IPS-20b (cell line): ENCODE results near the gene NTN1.

Experiments
- H3K27ac ChIP-seq: one replicate; pipeline ENCODE4 v1.5.1; 2013; ENCODE audit warnings: low read length
- H3K27me3 ChIP-seq: 2 replicates; pipeline ENCODE4 v1.6.1; 2013; ENCODE audit warnings: mild to moderate bottlenecking, low read length, inconsistent platforms; ENCODE audit not compliant: insufficient read depth
- H3K36me3 ChIP-seq: 2 replicates; pipeline ENCODE4 v1.6.1; 2013; ENCODE audit warnings: low read depth, mild to moderate bottlenecking, inconsistent platforms, low read length, moderate library complexity; ENCODE audit not compliant: insufficient read depth
- H3K4me1 ChIP-seq: 2 replicates; pipeline ENCODE4 v1.6.1; 2013; ENCODE audit warnings: mild to moderate bottlenecking, control low read depth, inconsistent platforms, low read length, moderate library complexity; ENCODE audit not compliant: insufficient read depth
- H3K4me3 ChIP-seq: 2 replicates; pipeline ENCODE4 v1.5.1; 2013; ENCODE audit warnings: mild to moderate bottlenecking, low read length, inconsistent platforms
- H3K9ac ChIP-seq: 2 replicates; pipeline ENCODE4 v1.6.1; 2013; ENCODE audit warnings: low read depth, mild to moderate bottlenecking, inconsistent platforms, low read length, moderate library complexity
- H3K9me3 ChIP-seq: 2 replicates; pipeline ENCODE4 v1.6.1; 2013; ENCODE audit warnings: mild to moderate bottlenecking, low read depth, low read length, inconsistent platforms; ENCODE audit not compliant: insufficient read depth

NTN1 gene

DNA sequence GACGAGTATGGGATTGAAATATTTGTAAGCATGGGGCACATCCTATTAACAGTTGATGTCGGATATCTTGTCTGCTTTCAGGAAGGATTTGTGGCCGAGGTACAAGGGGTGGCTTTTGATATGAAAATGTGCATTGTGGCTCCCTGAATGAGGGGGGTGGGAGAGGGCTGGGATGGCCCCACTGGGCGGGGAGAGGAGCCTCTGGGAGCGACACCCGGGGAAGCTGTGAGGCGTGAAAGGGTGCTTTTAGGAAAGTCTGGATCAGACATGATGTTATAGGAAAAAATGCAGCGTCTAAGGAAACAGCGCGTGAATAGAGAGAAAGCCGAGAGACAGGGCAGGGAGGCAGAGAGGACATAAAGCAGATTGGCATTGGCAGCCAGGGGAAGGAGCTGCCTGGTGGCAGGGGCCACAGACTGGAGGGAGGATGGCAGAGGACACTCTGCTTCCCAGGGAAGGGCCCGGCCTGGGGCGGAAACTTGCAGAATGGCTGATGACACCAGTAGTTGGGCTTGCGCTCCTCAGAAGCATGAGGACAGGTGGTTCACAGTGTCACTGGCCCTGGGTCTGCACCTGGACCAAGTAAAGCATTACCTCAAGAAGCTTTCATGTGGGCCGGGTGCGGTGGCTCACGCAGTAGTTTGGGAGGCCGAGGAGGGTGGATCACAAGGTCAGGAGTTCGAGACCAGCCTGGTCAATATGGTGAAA is 95.7 kb downstream of the NTN1 start:
- no peaks in the 10 kb centered on the region for H3K36me3 ChIP-seq
- no peak overlapping the region for H3K9ac ChIP-seq
- H3K27ac ChIP-seq = no peak overlapping the region
- H3K27me3 ChIP-seq = peaks cover 28% of the 10 kb centered on the region
- peak overlapping the region; percentile 25; the same call in 1 of the 2 replicates for H3K4me3 ChIP-seq
- H3K9me3 ChIP-seq = no peaks in the 10 kb centered on the region
- H3K4me1 ChIP-seq = peaks cover 20% of the 10 kb centered on the region; the same call in 1 of the 2 replicates

- Histone ChIP-seq H3K36me3 (no peaks in the 10 kb centered on the region), H3K27ac (no peak overlapping the region), H3K27me3 (peaks cover 17% of the 10 kb centered on the region), H3K4me3 (no peak overlapping the region), H3K9me3 (no peaks in the 10 kb centered on the region), H3K4me1 (peaks cover 14% of the 10 kb centered on the region; the same call in 1 of the 2 replicates), H3K9ac (no peak overlapping the region)
Measured at GRCh38 chr17:9120471-9120870, 99.2 kb downstream of the NTN1 start.

DNA sequence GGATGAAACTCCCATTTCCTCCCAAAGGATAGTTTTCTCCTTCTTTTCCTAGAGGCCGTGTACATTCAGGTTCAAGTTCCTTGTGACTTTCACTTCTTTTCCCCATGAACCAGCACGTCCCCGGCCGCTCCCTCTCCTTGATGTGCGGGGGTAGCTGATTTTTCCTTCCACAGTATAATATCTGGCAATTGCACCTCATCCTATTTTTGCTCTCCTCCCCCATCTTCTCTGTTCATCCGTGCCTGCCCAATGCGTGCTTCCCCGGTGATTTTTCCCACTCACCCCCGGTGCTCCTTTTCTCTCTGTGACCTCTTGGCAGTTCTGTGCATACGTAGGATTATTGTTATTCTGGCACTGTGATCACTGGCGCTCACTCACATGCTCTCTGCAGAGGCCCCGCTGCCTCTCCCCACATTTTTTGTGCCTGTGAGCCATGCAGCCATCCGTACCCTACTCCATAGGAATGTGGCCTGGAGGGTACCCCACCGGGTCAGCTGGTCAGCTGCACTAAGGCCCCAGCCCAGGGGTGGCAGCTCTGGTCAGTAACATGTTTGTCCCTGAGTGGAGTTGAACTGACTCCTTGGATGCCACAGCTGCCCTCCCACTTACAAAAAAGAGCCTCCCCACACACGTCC is 100.0 kb downstream of the NTN1 start:
- peaks cover 9% of the 10 kb centered on the region; the same call in 1 of the 2 replicates for H3K4me1 ChIP-seq
- H3K9ac ChIP-seq = no peak overlapping the region
- H3K36me3 ChIP-seq = no peaks in the 10 kb centered on the region

DNA sequence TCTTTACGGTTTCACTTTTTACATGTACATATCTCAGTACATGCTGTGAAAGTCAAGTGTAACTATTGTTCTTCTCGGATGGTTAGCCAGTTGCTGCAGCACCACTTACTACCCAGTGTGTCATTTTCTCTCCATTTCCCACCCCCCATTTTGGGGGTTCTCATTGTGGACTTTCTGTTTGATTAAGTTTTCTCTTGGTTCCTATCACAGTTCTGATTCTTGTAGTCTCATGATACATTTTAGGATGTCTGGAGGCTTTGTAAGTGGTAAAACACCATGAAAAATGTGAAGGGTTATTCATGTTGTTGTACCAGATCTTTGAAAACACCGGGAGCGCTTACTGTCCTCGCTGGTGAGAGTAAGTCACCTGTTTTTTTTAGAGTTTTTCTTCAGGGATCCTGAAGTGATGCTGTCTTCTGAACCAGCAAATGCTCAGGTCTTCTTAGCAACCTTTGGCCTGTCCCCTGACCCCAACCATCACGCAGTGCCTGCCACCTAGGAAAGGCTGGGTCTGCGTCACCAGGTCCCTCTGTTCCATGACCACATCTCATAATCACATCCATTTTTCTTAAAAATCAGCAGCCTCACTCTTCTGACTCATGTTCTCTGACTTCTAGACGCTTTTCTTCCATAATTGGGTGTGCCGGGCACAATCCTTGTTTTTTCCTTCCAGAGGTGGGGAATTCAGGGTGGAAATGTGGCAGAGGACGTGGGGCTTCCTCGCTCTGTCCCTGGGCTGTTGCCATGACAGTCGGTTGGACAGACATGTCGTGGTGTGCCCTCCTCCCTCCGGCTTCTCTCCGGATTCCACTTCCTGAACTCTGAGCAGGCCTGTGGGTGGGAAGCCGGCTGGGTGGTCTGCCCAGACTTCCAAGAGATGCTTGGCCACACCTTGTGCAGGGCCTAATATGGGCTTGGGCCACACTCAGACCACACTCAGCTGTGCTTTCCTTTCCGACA is 102.6 kb downstream of the NTN1 start:
- H3K4me1 ChIP-seq = no peaks in the 10 kb centered on the region
- H3K27me3 ChIP-seq = no peaks in the 10 kb centered on the region
- H3K4me3 ChIP-seq = no peak overlapping the region
- no peaks in the 10 kb centered on the region for H3K9me3 ChIP-seq
- no peak overlapping the region for H3K27ac ChIP-seq
- H3K36me3 ChIP-seq = no peaks in the 10 kb centered on the region
- no peak overlapping the region for H3K9ac ChIP-seq

More for the DNA sequence above, 100.0 kb downstream of the NTN1 start:
- H3K9me3 ChIP-seq = no peaks in the 10 kb centered on the region
- peaks cover 10% of the 10 kb centered on the region for H3K27me3 ChIP-seq
- H3K4me3 ChIP-seq = no peak overlapping the region
- no peak overlapping the region for H3K27ac ChIP-seq

GRCh38 chr17:9124554-9124935 is 103.2 kb downstream of the NTN1 start:
- Histone ChIP-seq H3K27ac (no peak overlapping the region), H3K36me3 (no peaks in the 10 kb centered on the region), H3K4me3 (no peak overlapping the region), H3K27me3 (no peaks in the 10 kb centered on the region), H3K9ac (no peak overlapping the region), H3K4me1 (no peaks in the 10 kb centered on the region), H3K9me3 (no peaks in the 10 kb centered on the region)

GRCh38 chr17:9125722-9126121 is 104.4 kb downstream of the NTN1 start:
- no peaks in the 10 kb centered on the region for H3K36me3 ChIP-seq
- no peak overlapping the region for H3K4me3 ChIP-seq
- no peaks in the 10 kb centered on the region; the same call in 1 of the 2 replicates for H3K27me3 ChIP-seq
- H3K9me3 ChIP-seq = no peaks in the 10 kb centered on the region
- H3K27ac ChIP-seq = no peak overlapping the region
- H3K9ac ChIP-seq = no peak overlapping the region
- H3K4me1 ChIP-seq = no peaks in the 10 kb centered on the region

DNA sequence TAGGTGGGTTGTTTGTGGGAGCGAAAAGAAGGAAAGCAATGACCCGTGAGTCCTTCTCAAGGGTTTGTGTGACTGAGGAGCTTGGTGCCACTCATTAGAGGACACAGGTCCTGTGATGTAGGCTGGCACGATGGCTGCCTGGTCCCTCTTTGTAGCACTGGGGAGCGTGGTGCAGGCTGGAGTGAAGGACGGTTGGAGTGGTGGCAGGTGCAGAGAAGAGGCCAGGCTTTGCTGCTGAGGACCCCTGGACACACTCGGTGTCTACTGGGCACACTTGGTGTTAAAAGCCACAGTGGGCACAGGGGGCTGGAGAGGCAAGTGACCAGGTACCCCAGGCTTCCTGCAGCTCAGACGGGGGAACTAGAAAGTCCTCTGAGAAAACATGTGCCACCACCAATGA is 106.0 kb downstream of the NTN1 start:
- Histone ChIP-seq H3K9me3 (no peaks in the 10 kb centered on the region), H3K27me3 (no peaks in the 10 kb centered on the region; the same call in 1 of the 2 replicates), H3K36me3 (no peaks in the 10 kb centered on the region), H3K4me3 (no peak overlapping the region), H3K9ac (no peak overlapping the region), H3K4me1 (no peaks in the 10 kb centered on the region), H3K27ac (no peak overlapping the region)

GRCh38 chr17:9131371-9131770 is 110.1 kb downstream of the NTN1 start:
- Histone ChIP-seq H3K4me1 (no peaks in the 10 kb centered on the region), H3K9ac (no peak overlapping the region), H3K4me3 (no peak overlapping the region), H3K36me3 (no peaks in the 10 kb centered on the region), H3K9me3 (no peaks in the 10 kb centered on the region), H3K27ac (no peak overlapping the region), H3K27me3 (no peaks in the 10 kb centered on the region; the same call in 1 of the 2 replicates)

GRCh38 chr17:9132291-9132690 is 111.0 kb downstream of the NTN1 start:
- Histone ChIP-seq H3K27ac (no peak overlapping the region), H3K4me3 (no peak overlapping the region), H3K27me3 (no peaks in the 10 kb centered on the region; the same call in 1 of the 2 replicates), H3K36me3 (no peaks in the 10 kb centered on the region), H3K9me3 (no peaks in the 10 kb centered on the region), H3K9ac (no peak overlapping the region), H3K4me1 (no peaks in the 10 kb centered on the region)

DNA sequence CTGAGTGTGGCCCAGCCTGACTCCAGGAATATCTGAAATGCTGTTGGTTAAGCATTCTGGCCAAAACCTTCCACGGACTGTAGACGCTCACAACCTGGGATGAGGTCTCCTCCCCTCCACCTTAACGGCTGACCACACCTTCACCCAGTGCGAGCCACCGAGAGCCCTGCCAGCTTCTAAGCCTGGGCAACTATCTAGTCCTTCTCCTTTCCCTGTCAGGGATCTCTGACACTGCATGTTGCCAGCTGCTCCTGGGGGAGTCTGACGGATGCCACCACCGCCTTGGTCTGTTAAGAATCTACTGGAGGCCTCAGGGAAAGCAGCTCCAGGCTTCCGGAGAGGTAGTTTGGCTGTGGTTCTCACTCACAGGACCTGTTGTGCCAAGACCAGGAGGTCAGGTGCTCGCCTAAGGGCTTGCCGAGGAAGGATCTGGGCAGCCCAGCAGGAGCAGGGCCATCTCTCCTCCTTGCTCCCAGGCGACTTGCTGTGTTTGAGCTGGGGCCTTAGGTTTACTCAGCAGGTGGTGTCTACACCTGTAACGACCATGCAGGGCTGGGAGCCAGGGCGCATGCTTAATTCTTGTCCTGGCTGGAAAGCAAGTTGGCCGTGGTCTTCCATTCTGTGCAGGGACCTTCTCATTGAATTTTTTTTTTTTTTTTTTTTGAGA is 111.8 kb downstream of the NTN1 start:
- Histone ChIP-seq H3K36me3 (no peaks in the 10 kb centered on the region), H3K9ac (no peak overlapping the region), H3K4me3 (no peak overlapping the region), H3K27ac (no peak overlapping the region), H3K27me3 (no peaks in the 10 kb centered on the region; the same call in 1 of the 2 replicates), H3K4me1 (no peaks in the 10 kb centered on the region), H3K9me3 (no peaks in the 10 kb centered on the region)

DNA sequence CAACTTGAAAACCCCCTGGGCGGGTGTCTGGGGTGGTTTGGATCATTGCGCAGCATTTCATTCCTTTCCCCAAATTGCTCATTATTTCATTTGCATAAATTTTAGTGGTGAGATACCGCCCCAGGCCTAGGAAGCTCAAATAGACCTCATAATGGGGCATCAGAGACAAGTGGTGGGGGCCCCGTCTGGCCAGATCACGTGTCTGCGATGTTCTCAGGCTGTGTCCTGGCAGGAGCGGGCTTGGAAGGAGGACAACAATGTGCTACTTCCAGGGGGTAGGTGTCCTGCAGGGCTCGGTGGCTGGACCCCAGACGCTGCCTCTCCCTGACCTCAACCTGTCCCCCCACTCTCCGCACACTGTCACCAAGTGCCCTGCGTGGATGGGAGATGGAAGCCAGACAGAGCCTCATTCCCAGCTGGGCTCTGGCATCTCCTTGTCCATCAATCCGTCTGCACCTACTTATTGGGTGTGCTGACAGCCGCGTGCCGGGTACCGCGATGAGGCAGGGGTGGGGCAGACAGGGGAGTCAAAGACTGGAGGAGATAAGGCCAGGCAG is 116.9 kb downstream of the NTN1 start:
- no peak overlapping the region for H3K4me3 ChIP-seq
- no peaks in the 10 kb centered on the region for H3K36me3 ChIP-seq
- H3K9me3 ChIP-seq = no peaks in the 10 kb centered on the region
- no peaks in the 10 kb centered on the region for H3K4me1 ChIP-seq
- H3K9ac ChIP-seq = no peak overlapping the region
- H3K27me3 ChIP-seq = no peaks in the 10 kb centered on the region
- no peak overlapping the region for H3K27ac ChIP-seq
